GM12864 (cell line): ENCODE results near the gene LYSMD2.

ENCODE experiments used
- DNase-seq: peaks from one replicate; pipeline ENCODE4 v3.0.0-alpha.2; 2011; ENCODE audit warnings: low read depth
- H3K4me3 ChIP-seq: 2 replicates; pipeline ENCODE4 v1.5.1; 2011; ENCODE audit warnings: mild to moderate bottlenecking, low read depth, low read length, control low read depth
- TF ChIP-seq, protein P1 (sequence below): IDR thresholded peaks from 2 replicates; pipeline ENCODE4 v1.5.1; 2011; ENCODE audit warnings: low read depth, mild to moderate bottlenecking, moderate library complexity, low read length, control low read depth, inconsistent platforms; ENCODE audit errors: missing control alignments

LYSMD2 gene

DNA sequence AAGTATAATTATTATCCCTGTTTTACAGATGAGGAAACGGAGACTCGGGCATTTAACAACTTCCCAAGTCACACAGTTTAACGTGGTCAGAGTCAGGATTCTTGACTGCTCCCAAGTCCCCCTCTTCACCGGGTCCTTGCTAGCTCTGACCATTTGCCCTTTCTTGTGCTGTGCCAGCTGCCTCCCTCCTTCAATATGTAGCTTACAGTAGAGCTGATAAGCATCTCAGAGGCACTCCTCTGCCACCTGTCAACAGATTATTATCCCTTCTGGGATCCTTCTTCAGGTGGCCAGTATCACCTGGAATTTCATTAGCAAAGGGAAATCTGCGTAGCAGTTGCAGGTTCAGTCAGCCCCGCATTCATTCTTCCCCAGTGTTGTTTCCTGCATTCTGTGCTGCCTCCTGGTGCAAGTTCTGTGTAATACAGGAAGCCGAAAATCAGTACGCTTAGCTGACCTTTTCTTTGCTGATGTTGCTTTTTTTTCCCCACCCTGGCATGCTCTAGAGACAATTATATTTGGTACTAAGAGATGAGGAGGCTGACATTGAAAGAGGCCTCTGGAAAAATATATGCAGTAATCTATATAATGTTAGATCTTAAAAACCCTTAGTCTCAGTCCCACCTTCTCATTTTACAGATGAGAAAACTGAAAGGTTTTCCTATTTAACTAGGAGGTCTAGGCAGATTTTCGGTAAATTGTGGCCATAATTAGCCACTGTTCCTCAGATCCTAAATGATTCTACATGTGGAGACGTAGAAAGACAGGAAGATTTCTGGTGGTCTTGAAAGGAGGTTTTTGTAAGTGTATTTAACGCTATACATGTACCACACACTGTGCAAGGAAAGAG lies 38.7 kb upstream of the LYSMD2 start:
- TF ChIP-seq, protein P1, sequence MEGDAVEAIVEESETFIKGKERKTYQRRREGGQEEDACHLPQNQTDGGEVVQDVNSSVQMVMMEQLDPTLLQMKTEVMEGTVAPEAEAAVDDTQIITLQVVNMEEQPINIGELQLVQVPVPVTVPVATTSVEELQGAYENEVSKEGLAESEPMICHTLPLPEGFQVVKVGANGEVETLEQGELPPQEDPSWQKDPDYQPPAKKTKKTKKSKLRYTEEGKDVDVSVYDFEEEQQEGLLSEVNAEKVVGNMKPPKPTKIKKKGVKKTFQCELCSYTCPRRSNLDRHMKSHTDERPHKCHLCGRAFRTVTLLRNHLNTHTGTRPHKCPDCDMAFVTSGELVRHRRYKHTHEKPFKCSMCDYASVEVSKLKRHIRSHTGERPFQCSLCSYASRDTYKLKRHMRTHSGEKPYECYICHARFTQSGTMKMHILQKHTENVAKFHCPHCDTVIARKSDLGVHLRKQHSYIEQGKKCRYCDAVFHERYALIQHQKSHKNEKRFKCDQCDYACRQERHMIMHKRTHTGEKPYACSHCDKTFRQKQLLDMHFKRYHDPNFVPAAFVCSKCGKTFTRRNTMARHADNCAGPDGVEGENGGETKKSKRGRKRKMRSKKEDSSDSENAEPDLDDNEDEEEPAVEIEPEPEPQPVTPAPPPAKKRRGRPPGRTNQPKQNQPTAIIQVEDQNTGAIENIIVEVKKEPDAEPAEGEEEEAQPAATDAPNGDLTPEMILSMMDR, result peak; percentile 86
- DNase-seq, result peak; percentile 16

DNA sequence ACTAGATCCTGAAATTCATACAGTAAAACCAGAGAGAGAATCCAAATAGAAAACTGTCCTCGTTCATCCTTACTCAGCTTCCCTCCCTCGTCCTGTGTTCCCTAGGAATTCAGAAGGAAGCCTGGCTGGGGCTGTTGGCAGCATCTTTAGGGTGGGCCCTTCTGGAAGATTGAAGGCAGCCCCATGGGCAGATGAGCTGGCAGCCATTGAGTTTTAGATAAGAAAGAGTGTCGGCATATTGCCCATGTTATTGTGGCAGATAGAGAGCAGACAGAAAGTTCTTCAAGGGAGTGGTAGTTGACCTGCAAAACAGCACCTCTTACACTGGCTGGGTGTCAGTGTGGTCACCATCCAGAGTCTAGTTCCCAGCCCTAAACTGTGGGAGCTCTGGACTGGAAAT lies 37.5 kb upstream of the LYSMD2 start:
- H3K4me3 ChIP-seq, result no peak overlapping the region
- DNase-seq, result no peak
- TF ChIP-seq, protein P1, result no peak

More for the DNA sequence above, 38.7 kb upstream of the LYSMD2 start:
- no peak overlapping the region for H3K4me3 ChIP-seq

GRCh38 chr15:51771773-51772172 lies 34.3 kb upstream of the LYSMD2 start:
- TF ChIP-seq, protein P1, result no peak
- no peak for DNase-seq
- no peak overlapping the region for H3K4me3 ChIP-seq

DNA sequence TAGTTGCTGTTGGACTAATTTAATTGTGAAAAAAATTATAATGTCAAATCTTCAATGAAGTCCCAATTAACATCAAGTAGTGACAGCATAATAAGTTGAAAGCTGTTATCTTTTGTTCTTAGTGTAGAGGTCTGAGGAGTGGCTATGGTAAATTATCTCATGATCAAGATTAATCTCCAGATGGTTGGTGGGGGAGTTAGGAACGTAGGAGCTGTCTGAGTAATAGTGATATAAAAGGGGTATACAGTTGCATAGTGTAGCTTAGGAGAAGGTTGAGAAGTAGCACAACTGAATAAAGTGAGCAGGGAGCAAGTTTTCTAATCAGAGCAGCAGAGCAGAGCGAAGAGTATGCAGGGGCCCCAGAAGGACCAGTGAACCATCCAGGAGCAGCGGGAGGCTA lies 33.4 kb upstream of the LYSMD2 start:
- DNase-seq, result no peak
- H3K4me3 ChIP-seq, result no peak overlapping the region
- TF ChIP-seq, protein P1, result no peak

DNA sequence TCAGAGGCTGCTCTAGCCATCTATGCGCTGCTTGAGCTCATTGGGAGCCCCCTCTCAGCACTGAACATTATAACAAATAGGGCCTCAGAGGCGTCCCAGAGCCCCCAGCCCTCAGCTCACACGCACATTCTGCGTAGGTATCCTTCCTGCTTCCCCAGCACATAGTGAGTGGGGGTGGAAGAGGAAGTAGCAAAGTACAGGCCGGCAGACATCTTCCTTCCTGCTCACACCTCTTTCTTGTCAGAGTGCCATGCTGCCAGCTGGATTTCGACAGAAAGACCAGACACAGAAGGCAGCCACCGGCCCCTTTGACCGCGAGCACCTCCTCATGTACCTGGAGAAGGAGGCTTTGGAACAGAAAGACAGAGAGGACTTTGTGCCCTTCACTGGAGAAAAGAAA lies 30.6 kb upstream of the LYSMD2 start:
- TF ChIP-seq, protein P1, result no peak
- no peak overlapping the region for H3K4me3 ChIP-seq
- no peak for DNase-seq

DNA sequence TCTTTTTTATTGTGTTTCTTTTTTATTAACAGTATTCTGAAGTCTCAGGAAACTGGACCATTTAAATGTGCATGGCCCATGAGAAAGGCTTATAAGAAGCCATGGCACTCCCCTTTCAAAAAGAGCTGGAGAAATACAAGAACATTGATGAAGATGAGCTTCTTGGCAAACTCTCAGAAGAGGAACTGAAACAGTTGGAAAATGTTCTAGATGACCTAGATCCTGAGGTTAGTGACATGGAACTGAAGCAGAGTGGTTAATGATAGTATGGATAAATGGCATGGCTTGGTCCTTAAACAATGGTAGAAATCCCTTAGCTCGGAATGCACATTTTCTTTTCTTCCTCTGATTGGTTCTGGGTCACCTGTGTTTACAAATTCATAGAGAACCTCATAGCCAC lies 28.9 kb upstream of the LYSMD2 start:
- H3K4me3 ChIP-seq, result no peak overlapping the region
- TF ChIP-seq, protein P1, result no peak
- no peak for DNase-seq

- no peak overlapping the region for H3K4me3 ChIP-seq
- DNase-seq, result no peak
- TF ChIP-seq, protein P1, result no peak
Observed at GRCh38 chr15:51765751-51766150, 28.3 kb upstream of the LYSMD2 start.
